Daoy (cell line): ENCODE data around the gene CNTNAP2. TPM values are rescaled to one million over a fixed set of nuclear protein-coding genes. Genes with fewer than 3 reads are reported as not detected.
A peak's percentile ranks its signal among the peaks of the same experiment; 100 is the strongest.

Experiments used
- DNase-seq: peaks from one replicate; pipeline ENCODE4 v3.0.0-alpha.2; 2015; ENCODE audit warnings: low read depth
- total RNA-seq: library from RNA; depleted of rRNA; stranded (reverse); fragments of >200 nt; shearing (Covaris generic); gene quantifications from 2 replicates; pipeline ENCODE4 v1.2.3, GENCODE V29; 2014

Gene CNTNAP2
- total RNA-seq, 1 experiment from 2014 or later, result 6.4 TPM

- DNase-seq, result no peak
These were observed 2085.4 kb downstream of the CNTNAP2 start for GRCh38 chr7:148201992-148202391.

GRCh38 chr7:148204639-148205304, 2088.2 kb downstream of the CNTNAP2 start:
- DNase-seq, result no peak

- DNase-seq, result no peak
These were observed 2093.1 kb downstream of the CNTNAP2 start for GRCh38 chr7:148209643-148210190.

GRCh38 chr7:148210804-148211325, 2094.3 kb downstream of the CNTNAP2 start:
- DNase-seq, result no peak

GRCh38 chr7:148211740-148212151, 2095.1 kb downstream of the CNTNAP2 start:
- DNase-seq, result no peak

- no peak for DNase-seq
These were observed 2096.1 kb downstream of the CNTNAP2 start for GRCh38 chr7:148212731-148213130.

GRCh38 chr7:148214101-148214500, 2097.5 kb downstream of the CNTNAP2 start:
- DNase-seq, result no peak

- no peak for DNase-seq
These were observed 2102.0 kb downstream of the CNTNAP2 start for GRCh38 chr7:148218603-148219002.

- DNase-seq, result no peak
These were observed 2106.1 kb downstream of the CNTNAP2 start for GRCh38 chr7:148222721-148223120.

- no peak for DNase-seq
These were observed 2106.6 kb downstream of the CNTNAP2 start for GRCh38 chr7:148223160-148223559.

GRCh38 chr7:148223738-148224137, 2107.1 kb downstream of the CNTNAP2 start:
- no peak for DNase-seq

GRCh38 chr7:148230296-148230695, 2113.7 kb downstream of the CNTNAP2 start:
- no peak for DNase-seq

- no peak for DNase-seq
These were observed 2114.3 kb downstream of the CNTNAP2 start for GRCh38 chr7:148230883-148231282.

GRCh38 chr7:148232784-148233183, 2116.2 kb downstream of the CNTNAP2 start:
- DNase-seq, result no peak

GRCh38 chr7:148234715-148235114, 2118.1 kb downstream of the CNTNAP2 start:
- DNase-seq, result no peak

- no peak for DNase-seq
These were observed 2122.2 kb downstream of the CNTNAP2 start for GRCh38 chr7:148238761-148239325.

GRCh38 chr7:148241700-148242293, 2125.2 kb downstream of the CNTNAP2 start:
- DNase-seq, result no peak

- peak; percentile 73 for DNase-seq
These were observed 2125.8 kb downstream of the CNTNAP2 start for GRCh38 chr7:148242294-148242821.

GRCh38 chr7:148245381-148245780, 2128.8 kb downstream of the CNTNAP2 start:
- DNase-seq, result no peak

- no peak for DNase-seq
These were observed 2137.0 kb downstream of the CNTNAP2 start for GRCh38 chr7:148253629-148254028.

GRCh38 chr7:148255333-148255732, 2138.7 kb downstream of the CNTNAP2 start:
- no peak for DNase-seq

GRCh38 chr7:148256433-148256832, 2139.8 kb downstream of the CNTNAP2 start:
- no peak for DNase-seq
